BJ (cell line): ENCODE data around the gene MAP1LC3A. TPM values are rescaled to one million over a fixed set of nuclear protein-coding genes. Genes with fewer than 3 reads are reported as not detected.

Experiments
- CTCF ChIA-PET: fragments of 350-600 bp; formaldehyde crosslinking; extraction: SDS; loops from one replicate; lab custom pipeline; 2021; ENCODE audit warnings: antibody characterized with exemption, inconsistent platforms; lab: Yijun Ruan, JAX
- POLR2A ChIA-PET: fragments of 300-600 bp; sonication (Branson Sonifier 250); formaldehyde crosslinking; extraction: SDS; loops from one replicate; lab custom pipeline; 2021; ENCODE audit warnings: antibody characterized with exemption; lab: Charles Lee
- DNase-seq: peaks from one replicate; pipeline ENCODE4 v3.0.0-alpha.2; 2011; ENCODE audit warnings: low read depth
- H3K27me3 ChIP-seq: 2 replicates; pipeline ENCODE4 v1.6.0; 2011; ENCODE audit warnings: low read length; ENCODE audit not compliant: control insufficient read depth, insufficient read depth
- H3K36me3 ChIP-seq: 2 replicates; pipeline ENCODE4 v1.5.1; 2011; ENCODE audit warnings: low read length; ENCODE audit not compliant: control insufficient read depth, insufficient read depth
- H3K4me3 ChIP-seq: 2 replicates; pipeline ENCODE4 v1.5.1; 2011; ENCODE audit warnings: low read depth, mild to moderate bottlenecking, control low read depth, low read length
- CTCF ChIP-seq: IDR thresholded peaks from 2 replicates; pipeline ENCODE4 v1.5.1; 2011; ENCODE audit warnings: low read depth, mild to moderate bottlenecking, control low read depth, inconsistent platforms, low read length, moderate library complexity; ENCODE audit not compliant: insufficient read depth
- polyA plus RNA-seq: library from polyadenylated mRNA; depleted of rRNA; stranded (reverse); fragments of >200 nt; gene quantifications from 2 replicates; pipeline ENCODE4 v1.2.3, GENCODE V29; 2011

MAP1LC3A gene
- polyA plus RNA-seq, 1 experiment, result 33.7 TPM

DNA sequence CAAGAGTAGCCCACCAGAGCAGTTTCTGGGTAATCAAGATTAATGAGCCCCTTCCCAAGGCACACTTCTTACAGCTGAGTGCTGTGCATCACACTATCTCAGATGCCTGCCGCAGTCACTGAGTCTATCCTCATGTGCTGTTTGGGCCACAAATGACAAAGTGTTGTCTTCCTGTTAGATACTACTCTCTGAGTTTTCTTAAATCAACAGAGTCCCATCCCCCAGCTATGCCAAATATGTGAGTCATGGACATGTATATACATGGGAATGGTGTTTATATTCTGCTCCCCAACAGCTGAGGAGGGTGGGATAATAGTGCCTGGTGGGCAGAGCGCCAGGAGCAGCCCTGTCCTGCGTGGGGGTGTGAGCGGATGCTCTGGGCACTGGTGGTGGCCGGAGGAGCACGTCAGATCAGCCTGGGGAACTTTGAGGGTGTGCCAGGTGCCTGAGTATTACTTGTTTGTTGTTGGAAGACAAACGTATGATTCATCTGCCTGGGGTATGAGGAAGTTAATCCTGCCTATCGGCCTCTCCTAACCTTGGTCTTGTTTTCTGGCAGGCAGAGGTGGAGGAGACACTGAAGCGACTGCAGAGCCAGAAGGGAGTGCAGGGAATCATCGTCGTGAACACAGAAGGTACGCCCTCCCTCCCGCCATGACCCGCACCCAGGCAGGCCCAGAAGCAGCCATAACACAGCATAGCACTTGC is 32.7 kb upstream of the MAP1LC3A start:
- peak; percentile 99 for DNase-seq
- no peak for TF ChIP-seq CTCF
- Histone ChIP-seq H3K36me3 (peaks cover 16% of the 10 kb centered on the region), H3K27me3 (no peaks in the 10 kb centered on the region), H3K4me3 (no peak overlapping the region)
- ChIA-PET CTCF (interaction anchor here (3.5 to 5.0 kb wide), 2 partner anchors 14 to 213 kb away, joined by 23 to 52 read pairs; no protein-coding TSS in a partner anchor), POLR2A (interaction anchor here (0.5 to 0.7 kb wide), 2 partner anchors 64 to 163 kb away, joined by 3 to 5 read pairs; partner anchors contain the start of gene ITCH)

- Histone ChIP-seq H3K27me3 (no peaks in the 10 kb centered on the region), H3K4me3 (no peak overlapping the region), H3K36me3 (peaks cover 16% of the 10 kb centered on the region)
- ChIA-PET POLR2A (no interaction called here), CTCF (interaction anchor here (0.9 to 3.5 kb wide), 2 partner anchors 13 to 344 kb away, joined by 3 to 23 read pairs; no protein-coding TSS in a partner anchor)
- DNase-seq, result no peak
- TF ChIP-seq CTCF, result no peak
These were observed 32.1 kb upstream of the MAP1LC3A start for GRCh38 chr20:34526466-34526865.

GRCh38 chr20:34527016-34527415 is 31.5 kb upstream of the MAP1LC3A start:
- DNase-seq, result no peak
- Histone ChIP-seq H3K27me3 (no peaks in the 10 kb centered on the region), H3K4me3 (no peak overlapping the region), H3K36me3 (peaks cover 22% of the 10 kb centered on the region)
- TF ChIP-seq CTCF, result no peak
- ChIA-PET POLR2A (no interaction called here), CTCF (interaction anchor here (0.9 to 3.5 kb wide), 3 partner anchors 12 to 344 kb away, joined by 3 to 23 read pairs (median 5); no protein-coding TSS in a partner anchor)

DNA sequence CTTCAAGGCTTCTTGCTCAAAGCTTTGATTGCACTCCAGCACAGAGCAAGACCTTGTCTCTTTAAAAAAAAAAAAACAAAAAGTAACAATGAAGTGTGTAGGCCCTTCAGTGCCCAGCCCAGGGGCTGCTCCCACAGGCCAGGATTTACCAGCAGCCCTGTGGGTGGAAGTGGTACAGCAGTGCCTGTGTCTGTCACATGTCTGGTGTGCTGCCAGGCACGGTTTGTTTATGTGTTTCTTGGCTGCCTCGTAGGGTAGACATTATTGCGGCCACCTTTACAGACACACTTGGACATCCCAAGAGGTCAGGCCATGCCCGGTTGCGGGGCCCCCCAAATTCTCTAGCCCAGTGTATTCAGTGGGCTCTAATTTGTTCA is 29.6 kb upstream of the MAP1LC3A start:
- ChIA-PET CTCF (interaction anchor here (0.6 to 0.7 kb wide), 2 partner anchors 34 to 258 kb away, joined by 4 read pairs; no protein-coding TSS in a partner anchor), POLR2A (no interaction called here)
- H3K4me3 ChIP-seq, result no peak overlapping the region
- no peaks in the 10 kb centered on the region for H3K27me3 ChIP-seq
- DNase-seq, result no peak
- peaks cover 32% of the 10 kb centered on the region for H3K36me3 ChIP-seq
- no peak for TF ChIP-seq CTCF

DNA sequence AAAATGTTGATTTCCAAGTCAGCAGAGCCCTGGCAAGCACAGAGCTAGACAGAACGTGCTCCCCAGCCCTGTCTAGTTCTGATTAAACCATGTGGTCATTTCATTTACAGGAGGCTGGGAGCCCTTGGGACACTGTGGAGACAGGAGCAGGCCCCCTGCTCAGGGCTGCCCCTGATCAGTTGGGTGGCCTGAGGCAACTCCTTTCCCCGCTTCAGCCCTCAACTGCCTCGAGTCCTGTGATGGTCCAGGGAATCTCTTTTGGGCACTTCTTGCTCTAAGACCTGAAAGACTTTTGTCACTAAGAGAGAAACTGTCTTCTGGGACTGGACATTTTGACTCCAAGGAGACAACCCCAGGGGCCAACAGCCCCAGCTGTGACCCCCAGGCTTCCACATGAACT is 28.8 kb upstream of the MAP1LC3A start:
- ChIA-PET POLR2A (no interaction called here), CTCF (interaction anchor here (0.5 to 3.0 kb wide), 5 partner anchors 10 to 339 kb away, joined by 3 to 15 read pairs (median 4); no protein-coding TSS in a partner anchor)
- DNase-seq, result no peak
- no peak overlapping the region for H3K4me3 ChIP-seq
- no peak for TF ChIP-seq CTCF
- H3K27me3 ChIP-seq, result no peaks in the 10 kb centered on the region
- peaks cover 39% of the 10 kb centered on the region for H3K36me3 ChIP-seq
